Activated CD4-positive, alpha-beta T cell treated with anti-CD3 and anti-CD28 coated beads for 48 hours (primary cell): Measurements from ENCODE around the gene TRAPPC12.
"Not testable (repeated sequence)": the region's sequence is repeated elsewhere in the genome, so short reads cannot be mapped to it uniquely, and the experiment has no call there.

Source experiments
- DNase-seq: peaks from one replicate; pipeline ENCODE4 v3.0.0-alpha.2; 2020

The TRAPPC12 gene

GRCh38 chr2:3433776-3434400 is 54.4 kb downstream of the TRAPPC12 start:
- DNase-seq, result no peak

- no peak for DNase-seq
Measured at GRCh38 chr2:3434654-3435053, 55.2 kb downstream of the TRAPPC12 start.

- no peak for DNase-seq
Measured at GRCh38 chr2:3435445-3435844, 56.0 kb downstream of the TRAPPC12 start.

GRCh38 chr2:3440477-3440876 is 61.0 kb downstream of the TRAPPC12 start:
- DNase-seq, result no peak

GRCh38 chr2:3441465-3441864 is 62.0 kb downstream of the TRAPPC12 start:
- no peak for DNase-seq

- no peak for DNase-seq
Measured at GRCh38 chr2:3442185-3442584, 62.7 kb downstream of the TRAPPC12 start.

GRCh38 chr2:3443083-3443482 is 63.6 kb downstream of the TRAPPC12 start:
- no peak for DNase-seq

GRCh38 chr2:3443506-3444084 is 64.1 kb downstream of the TRAPPC12 start:
- no peak for DNase-seq

- DNase-seq, result no peak
Measured at GRCh38 chr2:3445891-3446290, 66.4 kb downstream of the TRAPPC12 start.

GRCh38 chr2:3446381-3446780 is 66.9 kb downstream of the TRAPPC12 start:
- DNase-seq, result no peak

- DNase-seq, result not testable (repeated sequence)
Measured at GRCh38 chr2:3447186-3447585, 67.7 kb downstream of the TRAPPC12 start.

GRCh38 chr2:3447789-3448317 is 68.4 kb downstream of the TRAPPC12 start:
- DNase-seq, result no peak

GRCh38 chr2:3448441-3448911 is 69.0 kb downstream of the TRAPPC12 start:
- not testable (repeated sequence) for DNase-seq

GRCh38 chr2:3449086-3449485 is 69.6 kb downstream of the TRAPPC12 start:
- no peak for DNase-seq

GRCh38 chr2:3449936-3450335 is 70.4 kb downstream of the TRAPPC12 start:
- DNase-seq, result no peak

GRCh38 chr2:3450385-3451010 is 71.0 kb downstream of the TRAPPC12 start:
- no peak for DNase-seq

- DNase-seq, result no peak
Measured at GRCh38 chr2:3451169-3451568, 71.7 kb downstream of the TRAPPC12 start.

- DNase-seq, result no peak
Measured at GRCh38 chr2:3451926-3452671, 72.6 kb downstream of the TRAPPC12 start.

GRCh38 chr2:3453190-3453999 is 73.9 kb downstream of the TRAPPC12 start:
- DNase-seq, result no peak

- not testable (repeated sequence) for DNase-seq
Measured at GRCh38 chr2:3454005-3454404, 74.5 kb downstream of the TRAPPC12 start.

GRCh38 chr2:3454802-3455201 is 75.3 kb downstream of the TRAPPC12 start:
- no peak for DNase-seq

- DNase-seq, result no peak
Measured at GRCh38 chr2:3456125-3456524, 76.6 kb downstream of the TRAPPC12 start.
